Stromal cell of bone marrow (primary cell): ENCODE results near the gene TMEM238.

Experiments used
- DNase-seq: peaks from one replicate; pipeline ENCODE4 v3.0.0-alpha.2; 2012; ENCODE audit warnings: low read depth

The TMEM238 gene

GRCh38 chr19:55358493-55358892 is 25.6 kb downstream of the TMEM238 start:
- DNase-seq, result no peak

GRCh38 chr19:55355213-55355821 is 28.8 kb downstream of the TMEM238 start:
- no peak for DNase-seq

GRCh38 chr19:55354698-55355212 is 29.3 kb downstream of the TMEM238 start, which contains the start of gene COX6B2:
Gene COX6B2, minus strand, starts transcription at chr19:55354719. Its CDS starts 198 bp downstream, at chr19:55354521.
- no peak for DNase-seq

GRCh38 chr19:55353803-55354697 is 30.0 kb downstream of the TMEM238 start:
- DNase-seq, result no peak

- no peak for DNase-seq
Measured at GRCh38 chr19:55353356-55353802, 30.7 kb downstream of the TMEM238 start.

GRCh38 chr19:55352549-55353145 is 31.4 kb downstream of the TMEM238 start:
- DNase-seq, result no peak

GRCh38 chr19:55352040-55352439 is 32.1 kb downstream of the TMEM238 start:
- no peak for DNase-seq

- no peak for DNase-seq
Measured at GRCh38 chr19:55350620-55351315, 33.3 kb downstream of the TMEM238 start.

GRCh38 chr19:55348317-55349034 is 35.6 kb downstream of the TMEM238 start:
- no peak for DNase-seq

- DNase-seq, result no peak
Measured at GRCh38 chr19:55347442-55348009, 36.6 kb downstream of the TMEM238 start.

GRCh38 chr19:55346725-55347441 is 37.2 kb downstream of the TMEM238 start:
- DNase-seq, result no peak

GRCh38 chr19:55345818-55346724 is 38.0 kb downstream of the TMEM238 start:
- no peak for DNase-seq

- no peak for DNase-seq
Measured at GRCh38 chr19:55345101-55345817, 38.8 kb downstream of the TMEM238 start.

- no peak for DNase-seq
Measured at GRCh38 chr19:55344444-55344843, 39.6 kb downstream of the TMEM238 start.

GRCh38 chr19:55341595-55342531 is 42.2 kb downstream of the TMEM238 start:
- DNase-seq, result no peak

- DNase-seq, result no peak
Measured at GRCh38 chr19:55341171-55341588, 42.9 kb downstream of the TMEM238 start.

GRCh38 chr19:55340784-55341147 is 43.3 kb downstream of the TMEM238 start:
- DNase-seq, result no peak
